ENCODE measurements around the gene OR6J1. TPM values are rescaled to one million over a fixed set of nuclear protein-coding genes. Genes with fewer than 3 reads are reported as not detected.

The OR6J1 gene
- polyA plus RNA-seq, 3 donors: not detected

GRCh38 chr14:22597265-22597664, 46.9 kb downstream of the OR6J1 start:
- DNase-seq: no peak
- H3K9ac ChIP-seq (ENCODE audit: insufficient read depth, low read length, poor library complexity, severe bottlenecking): no peak overlapping the region
- peak overlapping the region in 1 of 3 experiments; percentile 90 for H3K4me3 ChIP-seq (replicated peaks in 1 of 3; ENCODE audit: low read depth in 2 of 3, low read length in 3 of 3)
- H3K4me3 Mint-ChIP-seq: peak overlapping the region in 1 of 2 donors; percentile 49
- H3K27ac ChIP-seq (ENCODE audit: low read depth in 1 of 2, low read length in 2 of 2): no peak overlapping the region
- H3K9me3 Mint-ChIP-seq: no peaks in the 10 kb centered on the region
- no peaks in the 10 kb centered on the region for H3K9me3 ChIP-seq (replicated peaks in 1 of 2; ENCODE audit: control insufficient read depth in 1 of 2, insufficient read depth in 1 of 2, low read length in 2 of 2)
- H3K4me1 Mint-ChIP-seq: peaks cover 24% of the 10 kb centered on the region
- H3K4me1 ChIP-seq (ENCODE audit: control insufficient read depth in 1 of 2, insufficient read depth in 2 of 2, low read length in 2 of 2): peaks cover 14 to 21% of the 10 kb centered on the region in 2 donors
- H4K20me1 ChIP-seq (ENCODE audit: insufficient read depth, low read length): no peaks in the 10 kb centered on the region
- intact Hi-C loops (cut with micrococcal nuclease): loop anchor here in 1 of 2 donors (5.0 kb wide), 2 partner anchors 50 to 170 kb away; partner anchors contain the start of gene OXA1L
- peaks cover 2 to 9% of the 10 kb centered on the region in 2 donors for H3K36me3 ChIP-seq (replicated peaks in 1 of 2; ENCODE audit: control insufficient read depth in 1 of 2, insufficient read depth in 2 of 2, low read length in 2 of 2)
- WGBS (ENCODE audit: insufficient coverage): 80% methylated on average over 4 of the region's 6 CpGs
- peak overlapping the region; percentile 96 for H3K4me2 ChIP-seq (replicated peaks; ENCODE audit: extremely low read depth, low read length, poor library complexity, severe bottlenecking)
- no peak for TF ChIP-seq CTCF (IDR thresholded peaks at IDR 0.05)
- peak overlapping the region; percentile 97 for H2AFZ ChIP-seq (ENCODE audit: insufficient read depth, low read depth, low read length, poor library complexity, severe bottlenecking)
- no peaks in the 10 kb centered on the region for H3K79me2 ChIP-seq (ENCODE audit: insufficient read depth, low read length)
- H3K27me3 Mint-ChIP-seq (ENCODE audit: low read depth in 3 of 3): peaks cover 8 to 30% (median 30%) of the 10 kb centered on the region in 3 donors
- H3K36me3 Mint-ChIP-seq: peaks cover 10 to 11% of the 10 kb centered on the region in 2 donors
- peaks cover 2 to 6% of the 10 kb centered on the region in 2 donors for H3K27me3 ChIP-seq (ENCODE audit: control insufficient read depth in 2 of 2, insufficient read depth in 2 of 2, low read length in 2 of 2)
- no peak overlapping the region for H3K27ac Mint-ChIP-seq

- peaks cover 21% of the 10 kb centered on the region for H3K4me1 Mint-ChIP-seq
- Histone ChIP-seq H3K4me3 (replicated peaks in 1 of 3; ENCODE audit: low read depth in 2 of 3, low read length in 3 of 3) (no peak overlapping the region), H3K9me3 (replicated peaks in 1 of 2; ENCODE audit: control insufficient read depth in 1 of 2, insufficient read depth in 1 of 2, low read length in 2 of 2) (no peaks in the 10 kb centered on the region), H3K36me3 (replicated peaks in 1 of 2; ENCODE audit: control insufficient read depth in 1 of 2, insufficient read depth in 2 of 2, low read length in 2 of 2) (peaks cover 0 to under 1% of the 10 kb centered on the region in 2 donors), H3K27me3 (ENCODE audit: control insufficient read depth in 2 of 2, insufficient read depth in 2 of 2, low read length in 2 of 2) (peaks cover 2 to 6% of the 10 kb centered on the region in 2 donors), H2AFZ (ENCODE audit: insufficient read depth, low read depth, low read length, poor library complexity, severe bottlenecking) (no peak overlapping the region), H3K79me2 (ENCODE audit: insufficient read depth, low read length) (no peaks in the 10 kb centered on the region), H3K4me2 (replicated peaks; ENCODE audit: extremely low read depth, low read length, poor library complexity, severe bottlenecking) (no peak overlapping the region), H3K4me1 (ENCODE audit: control insufficient read depth in 1 of 2, insufficient read depth in 2 of 2, low read length in 2 of 2) (peaks cover 14 to 21% of the 10 kb centered on the region in 2 donors), H4K20me1 (ENCODE audit: insufficient read depth, low read length) (no peaks in the 10 kb centered on the region), H3K27ac (ENCODE audit: low read depth in 1 of 2, low read length in 2 of 2) (no peak overlapping the region), H3K9ac (ENCODE audit: insufficient read depth, low read length, poor library complexity, severe bottlenecking) (no peak overlapping the region)
- no peak for DNase-seq
- H3K27ac Mint-ChIP-seq: no peak overlapping the region
- 100% methylated on average over 1 of the region's 3 CpGs for WGBS (ENCODE audit: insufficient coverage)
- H3K4me3 Mint-ChIP-seq: no peak overlapping the region
- H3K27me3 Mint-ChIP-seq (ENCODE audit: low read depth in 3 of 3): peaks cover 8 to 28% (median 27%) of the 10 kb centered on the region in 3 donors
- no peaks in the 10 kb centered on the region for H3K9me3 Mint-ChIP-seq
- intact Hi-C loops (cut with micrococcal nuclease): loop anchor here in 1 of 2 donors (5.0 kb wide), 2 partner anchors 51 to 171 kb away; partner anchors contain the start of gene OXA1L
- H3K36me3 Mint-ChIP-seq: peaks cover 2 to 3% of the 10 kb centered on the region in 2 donors
- no peak for TF ChIP-seq CTCF (IDR thresholded peaks at IDR 0.05)
These were observed 47.7 kb downstream of the OR6J1 start for GRCh38 chr14:22596354-22596879.
